Middle frontal gyrus (tissue), 1 donor: ENCODE data around the gene DOCK6.

ENCODE experiments used
- DNase-seq: peaks from one replicate; pipeline ENCODE4 v3.0.0-alpha.2; 2015; ENCODE audit warnings: low spot score; ENCODE audit errors: extremely low spot score

Gene DOCK6

GRCh38 chr19:11226716-11227166, 35.6 kb downstream of the DOCK6 start:
- DNase-seq = no peak

- DNase-seq = no peak
Observed at GRCh38 chr19:11225815-11226214, 36.5 kb downstream of the DOCK6 start.

- no peak for DNase-seq
Observed at GRCh38 chr19:11225172-11225571, 37.2 kb downstream of the DOCK6 start.

- DNase-seq = no peak
Observed at GRCh38 chr19:11224429-11224828, 37.9 kb downstream of the DOCK6 start.

- no peak for DNase-seq
Observed at GRCh38 chr19:11223200-11223599, 39.1 kb downstream of the DOCK6 start.

- no peak for DNase-seq
Observed at GRCh38 chr19:11221082-11221598, 41.2 kb downstream of the DOCK6 start.

- no peak for DNase-seq
Observed at GRCh38 chr19:11214387-11214786, 47.9 kb downstream of the DOCK6 start.

GRCh38 chr19:11210656-11210928, 51.7 kb downstream of the DOCK6 start:
- DNase-seq = no peak

- DNase-seq = no peak
Observed at GRCh38 chr19:11209839-11210655, 52.3 kb downstream of the DOCK6 start.

- no peak for DNase-seq
Observed at GRCh38 chr19:11208561-11209471, 53.5 kb downstream of the DOCK6 start.

GRCh38 chr19:11205939-11206570, 56.3 kb downstream of the DOCK6 start:
- no peak for DNase-seq

- DNase-seq = no peak
Observed at GRCh38 chr19:11204943-11205349, 57.4 kb downstream of the DOCK6 start.

- no peak for DNase-seq
Observed at GRCh38 chr19:11204076-11204602, 58.2 kb downstream of the DOCK6 start.

- DNase-seq = no peak
Observed at GRCh38 chr19:11203194-11204075, 58.9 kb downstream of the DOCK6 start.

- no peak for DNase-seq
Observed at GRCh38 chr19:11202488-11203193, 59.7 kb downstream of the DOCK6 start.

GRCh38 chr19:11201791-11202190, 60.5 kb downstream of the DOCK6 start:
- DNase-seq = no peak

- DNase-seq = no peak
Observed at GRCh38 chr19:11200931-11201330, 61.4 kb downstream of the DOCK6 start.

- DNase-seq = no peak
Observed at GRCh38 chr19:11200015-11200574, 62.2 kb downstream of the DOCK6 start.

GRCh38 chr19:11199517-11199916, 62.8 kb downstream of the DOCK6 start:
- no peak for DNase-seq
